HFFc6 (cell line): ENCODE results near the gene OR11L1. TPM values are rescaled to one million over a fixed set of nuclear protein-coding genes. Genes with fewer than 3 reads are reported as not detected.

Experiments
- DNase-seq: peaks from one replicate; pipeline ENCODE4 v3.0.0-alpha.2; 2018
- H3K27ac Mint-ChIP-seq: 2 replicates; pipeline ENCODE4 v1.8.0; 2020; ENCODE audit warnings: mild to moderate bottlenecking, mixed read lengths
- H3K27me3 Mint-ChIP-seq: 2 replicates; pipeline ENCODE4 v1.8.0; 2021; ENCODE audit warnings: mild to moderate bottlenecking, moderate library complexity, mixed read lengths; ENCODE audit not compliant: insufficient read depth
- H3K36me3 Mint-ChIP-seq: 2 replicates; pipeline ENCODE4 v1.8.0; 2021; ENCODE audit warnings: low read depth, mixed read lengths
- H3K4me1 Mint-ChIP-seq: 2 replicates; pipeline ENCODE4 v1.8.0; 2020; ENCODE audit warnings: low read depth, mixed read lengths
- H3K4me3 Mint-ChIP-seq: 2 replicates; pipeline ENCODE4 v1.8.0; 2020; ENCODE audit warnings: mild to moderate bottlenecking, moderate library complexity, mixed read lengths
- H3K9me3 Mint-ChIP-seq: 2 replicates; pipeline ENCODE4 v1.8.0; 2020; ENCODE audit warnings: mild to moderate bottlenecking, mixed read lengths
- CTCF ChIP-seq: fragments of 200-600 bp; sonication (generic); IDR thresholded peaks from 2 replicates; pipeline ENCODE4 v1.5.0; 2021; ENCODE audit warnings: antibody characterized with exemption, mild to moderate bottlenecking
- total RNA-seq, 6 experiments: library from RNA; stranded (reverse); fragmentation: NEBNext Ultra II Directional; extraction: Animal tissue kit (Norgen Biotek cat#: 25700); gene quantifications; 2 replicates in 1 of 6; 3 replicates in 5 of 6; pipeline ENCODE4 v1.2.3, GENCODE V29; 2021

The OR11L1 gene
- total RNA-seq, 6 experiments from 2014 or later: not detected

- Mint-ChIP-seq H3K9me3 (peaks cover 15% of the 10 kb centered on the region), H3K4me3 (no peak overlapping the region), H3K27me3 (no peaks in the 10 kb centered on the region; the same call in none of the 2 replicates), H3K36me3 (no peaks in the 10 kb centered on the region), H3K4me1 (no peaks in the 10 kb centered on the region; the same call in 1 of the 2 replicates), H3K27ac (no peak overlapping the region)
- no peak for DNase-seq
- no peak for TF ChIP-seq CTCF
These were observed 7.9 kb upstream of the OR11L1 start for GRCh38 chr1:247849616-247850015.

GRCh38 chr1:247848346-247848745 is 6.7 kb upstream of the OR11L1 start:
- no peak for DNase-seq
- TF ChIP-seq CTCF: no peak
- no peaks in the 10 kb centered on the region for H3K36me3 Mint-ChIP-seq
- no peaks in the 10 kb centered on the region; the same call in 1 of the 2 replicates for H3K27me3 Mint-ChIP-seq
- no peak overlapping the region for H3K4me3 Mint-ChIP-seq
- H3K27ac Mint-ChIP-seq: no peak overlapping the region
- H3K9me3 Mint-ChIP-seq: peaks cover 12% of the 10 kb centered on the region
- H3K4me1 Mint-ChIP-seq: no peaks in the 10 kb centered on the region; the same call in 1 of the 2 replicates

GRCh38 chr1:247845693-247846017 is 4.0 kb upstream of the OR11L1 start:
- no peak overlapping the region for H3K27ac Mint-ChIP-seq
- TF ChIP-seq CTCF: no peak
- no peaks in the 10 kb centered on the region; the same call in 1 of the 2 replicates for H3K36me3 Mint-ChIP-seq
- no peaks in the 10 kb centered on the region; the same call in 1 of the 2 replicates for H3K4me1 Mint-ChIP-seq
- H3K9me3 Mint-ChIP-seq: peaks cover 23% of the 10 kb centered on the region
- H3K4me3 Mint-ChIP-seq: no peak overlapping the region
- no peak for DNase-seq
- H3K27me3 Mint-ChIP-seq: no peaks in the 10 kb centered on the region

GRCh38 chr1:247845011-247845692 is 3.5 kb upstream of the OR11L1 start:
- no peak for DNase-seq
- no peak overlapping the region for H3K4me3 Mint-ChIP-seq
- H3K36me3 Mint-ChIP-seq: no peaks in the 10 kb centered on the region; the same call in 1 of the 2 replicates
- H3K4me1 Mint-ChIP-seq: no peaks in the 10 kb centered on the region; the same call in 1 of the 2 replicates
- peaks cover 23% of the 10 kb centered on the region for H3K9me3 Mint-ChIP-seq
- H3K27me3 Mint-ChIP-seq: no peaks in the 10 kb centered on the region
- TF ChIP-seq CTCF: no peak
- no peak overlapping the region for H3K27ac Mint-ChIP-seq

GRCh38 chr1:247843411-247843810 is 1.7 kb upstream of the OR11L1 start:
- DNase-seq: no peak
- TF ChIP-seq CTCF: no peak
- Mint-ChIP-seq H3K4me1 (no peaks in the 10 kb centered on the region; the same call in 1 of the 2 replicates), H3K4me3 (no peak overlapping the region), H3K36me3 (no peaks in the 10 kb centered on the region; the same call in 1 of the 2 replicates), H3K9me3 (peaks cover 23% of the 10 kb centered on the region), H3K27ac (no peak overlapping the region), H3K27me3 (no peaks in the 10 kb centered on the region)
